Muscle layer of colon (tissue), 2 donors: ENCODE data around the gene KIF21B.

Experiments used
- H3K27ac ChIP-seq: one replicate; pipeline ENCODE4 v1.7.0; 2013; ENCODE audit warnings: low read depth, mild to moderate bottlenecking, low read length, moderate library complexity
- H3K27me3 ChIP-seq, 2 donors: one replicate each; pipeline ENCODE4 v1.7.0; 2013; ENCODE audit warnings: low read length in 2 of 2, mild to moderate bottlenecking in 2 of 2; ENCODE audit not compliant: insufficient read depth in 2 of 2, control insufficient read depth in 1 of 2
- H3K36me3 ChIP-seq: one replicate; pipeline ENCODE4 v1.7.0; 2013; ENCODE audit warnings: mild to moderate bottlenecking, low read length; ENCODE audit not compliant: insufficient read depth
- H3K4me1 ChIP-seq: one replicate; pipeline ENCODE4 v1.7.0; 2013; ENCODE audit warnings: mild to moderate bottlenecking, low read length; ENCODE audit not compliant: insufficient read depth
- H3K4me3 ChIP-seq, 2 donors: one replicate each; pipeline ENCODE4 v1.7.0; 2013; ENCODE audit warnings: low read length in 2 of 2, low read depth in 1 of 2, mild to moderate bottlenecking in 1 of 2, moderate library complexity in 1 of 2
- H3K9ac ChIP-seq: one replicate; pipeline ENCODE4 v1.7.0; 2013; ENCODE audit warnings: low read length
- H3K9me3 ChIP-seq: one replicate; pipeline ENCODE4 v1.7.0; 2013; ENCODE audit warnings: mild to moderate bottlenecking, low read length
- donor health status: abdominal sarcoma.
- donor health status: Adenocarcinoma of cecum.

The KIF21B gene

GRCh38 chr1:201025571-201026002, 2.1 kb upstream of the KIF21B start:
- H3K4me1 ChIP-seq, result peaks cover 10% of the 10 kb centered on the region
- H3K27ac ChIP-seq, result no peak overlapping the region
- no peaks in the 10 kb centered on the region for H3K36me3 ChIP-seq

GRCh38 chr1:201024625-201024998, 1.1 kb upstream of the KIF21B start:
- H3K9ac ChIP-seq, result no peak overlapping the region
- H3K27me3 ChIP-seq, result peaks cover 0 to 18% of the 10 kb centered on the region in 2 donors
- H3K4me1 ChIP-seq, result peaks cover 10% of the 10 kb centered on the region
- H3K27ac ChIP-seq, result no peak overlapping the region
- no peak overlapping the region for H3K4me3 ChIP-seq
- no peaks in the 10 kb centered on the region for H3K36me3 ChIP-seq
- no peaks in the 10 kb centered on the region for H3K9me3 ChIP-seq

More at GRCh38 chr1:201025571-201026002, 2.1 kb upstream of the KIF21B start:
- Histone ChIP-seq H3K9me3 (no peaks in the 10 kb centered on the region), H3K27me3 (peaks cover 0 to 18% of the 10 kb centered on the region in 2 donors), H3K4me3 (no peak overlapping the region), H3K9ac (no peak overlapping the region)

GRCh38 chr1:201023920-201024624, 558 bp upstream of the KIF21B start:
- H3K4me3 ChIP-seq, result no peak overlapping the region
- no peaks in the 10 kb centered on the region for H3K9me3 ChIP-seq
- peaks cover 0 to 18% of the 10 kb centered on the region in 2 donors for H3K27me3 ChIP-seq
- peaks cover 10% of the 10 kb centered on the region for H3K4me1 ChIP-seq
- H3K9ac ChIP-seq, result no peak overlapping the region
- no peak overlapping the region for H3K27ac ChIP-seq
- no peaks in the 10 kb centered on the region for H3K36me3 ChIP-seq

GRCh38 chr1:201022820-201023516, 546 bp downstream of the KIF21B start:
- Histone ChIP-seq H3K4me3 (peak overlapping the region; percentile 31 to 42), H3K27ac (no peak overlapping the region), H3K4me1 (peaks cover 6% of the 10 kb centered on the region), H3K9me3 (no peaks in the 10 kb centered on the region), H3K36me3 (no peaks in the 10 kb centered on the region), H3K9ac (no peak overlapping the region), H3K27me3 (peaks cover 0 to 18% of the 10 kb centered on the region in 2 donors)

DNA sequence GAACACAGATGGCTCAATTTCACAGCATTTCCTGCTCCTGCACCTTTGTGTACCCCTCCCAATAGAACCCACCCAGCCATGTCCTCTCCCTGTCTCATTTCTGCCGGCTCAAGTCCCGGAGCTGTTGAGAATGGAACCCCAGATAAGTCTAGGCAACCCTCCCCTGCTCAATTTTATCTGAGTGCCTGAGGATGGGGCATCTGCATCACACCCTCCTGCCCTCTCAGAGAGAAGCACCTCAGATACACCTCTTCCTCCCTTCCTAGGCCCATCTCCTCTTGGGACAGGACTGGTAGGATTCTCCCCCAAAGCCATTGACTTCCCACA, 1.1 kb downstream of the KIF21B start:
- Histone ChIP-seq H3K27ac (no peak overlapping the region), H3K36me3 (no peaks in the 10 kb centered on the region), H3K4me1 (peaks cover 6% of the 10 kb centered on the region), H3K27me3 (peaks cover 0 to 18% of the 10 kb centered on the region in 2 donors), H3K9me3 (no peaks in the 10 kb centered on the region), H3K9ac (no peak overlapping the region), H3K4me3 (peak overlapping the region in 1 of 2 donors; percentile 42)

- Histone ChIP-seq H3K36me3 (no peaks in the 10 kb centered on the region), H3K27ac (no peak overlapping the region), H3K4me1 (peaks cover 3% of the 10 kb centered on the region), H3K9ac (no peak overlapping the region), H3K4me3 (no peak overlapping the region), H3K27me3 (peaks cover 0 to 18% of the 10 kb centered on the region in 2 donors), H3K9me3 (no peaks in the 10 kb centered on the region)
These were observed 1.7 kb downstream of the KIF21B start for GRCh38 chr1:201021630-201022492.

DNA sequence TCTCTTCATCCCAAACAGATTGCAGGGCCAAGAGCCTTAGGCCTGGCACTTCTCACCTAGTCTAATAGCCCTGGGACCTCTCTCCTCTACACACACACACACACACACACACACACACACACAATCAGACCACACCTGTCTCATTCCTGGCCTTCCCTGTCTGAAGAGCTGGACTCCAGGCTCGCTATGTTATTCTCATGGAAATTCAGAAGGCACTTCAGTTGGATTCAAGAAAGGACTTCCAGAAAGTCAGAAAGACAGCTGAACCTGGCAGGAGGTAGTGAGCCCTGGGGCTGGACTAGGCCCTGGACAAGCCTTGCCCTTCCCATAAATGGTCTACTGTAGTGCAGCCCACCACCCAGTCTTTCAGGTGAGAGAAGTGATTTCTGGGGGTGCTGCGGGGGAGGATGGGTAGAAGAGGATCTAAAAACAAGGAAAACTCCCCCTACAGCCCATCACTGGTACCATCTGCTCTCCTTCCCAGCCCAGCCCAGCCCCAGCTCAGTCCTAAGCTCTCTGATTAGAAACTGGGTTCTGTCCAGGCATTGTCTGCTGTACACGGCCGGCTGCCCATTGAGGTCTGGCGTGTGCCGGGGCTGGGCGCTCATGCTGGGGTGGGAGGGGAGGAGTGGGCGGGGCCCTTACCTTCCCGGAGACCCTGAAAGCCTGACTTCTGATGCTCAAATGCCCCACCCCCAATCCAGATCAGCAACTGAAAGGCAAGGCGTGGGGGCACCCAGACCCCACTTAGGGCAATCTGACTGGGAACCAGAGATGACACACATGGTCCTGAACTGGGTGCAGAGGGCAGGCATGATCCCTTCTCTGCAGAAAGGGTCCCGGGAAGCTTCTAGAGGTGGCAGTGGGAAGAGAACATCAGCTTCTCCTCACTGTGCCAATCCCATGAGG, 2.5 kb downstream of the KIF21B start:
- Histone ChIP-seq H3K4me1 (peaks cover 8% of the 10 kb centered on the region), H3K27ac (no peak overlapping the region), H3K9ac (no peak overlapping the region)

GRCh38 chr1:201020040-201020591, 3.4 kb downstream of the KIF21B start:
- Histone ChIP-seq H3K9ac (no peak overlapping the region), H3K27ac (no peak overlapping the region)

More for the DNA sequence above, 2.5 kb downstream of the KIF21B start:
- no peaks in the 10 kb centered on the region for H3K36me3 ChIP-seq
- H3K4me3 ChIP-seq, result no peak overlapping the region
- no peaks in the 10 kb centered on the region for H3K9me3 ChIP-seq
- H3K27me3 ChIP-seq, result peaks cover 0 to 18% of the 10 kb centered on the region in 2 donors

GRCh38 chr1:201019321-201019977, 4.1 kb downstream of the KIF21B start:
- Histone ChIP-seq H3K9ac (no peak overlapping the region), H3K4me3 (no peak overlapping the region), H3K4me1 (peaks cover 8% of the 10 kb centered on the region), H3K9me3 (no peaks in the 10 kb centered on the region), H3K27ac (no peak overlapping the region), H3K27me3 (peaks cover 0 to 23% of the 10 kb centered on the region in 2 donors), H3K36me3 (no peaks in the 10 kb centered on the region)

More at GRCh38 chr1:201020040-201020591, 3.4 kb downstream of the KIF21B start:
- H3K4me1 ChIP-seq, result peaks cover 8% of the 10 kb centered on the region
- H3K4me3 ChIP-seq, result no peak overlapping the region
- no peaks in the 10 kb centered on the region for H3K9me3 ChIP-seq
- H3K27me3 ChIP-seq, result peaks cover 0 to 18% of the 10 kb centered on the region in 2 donors
- no peaks in the 10 kb centered on the region for H3K36me3 ChIP-seq

DNA sequence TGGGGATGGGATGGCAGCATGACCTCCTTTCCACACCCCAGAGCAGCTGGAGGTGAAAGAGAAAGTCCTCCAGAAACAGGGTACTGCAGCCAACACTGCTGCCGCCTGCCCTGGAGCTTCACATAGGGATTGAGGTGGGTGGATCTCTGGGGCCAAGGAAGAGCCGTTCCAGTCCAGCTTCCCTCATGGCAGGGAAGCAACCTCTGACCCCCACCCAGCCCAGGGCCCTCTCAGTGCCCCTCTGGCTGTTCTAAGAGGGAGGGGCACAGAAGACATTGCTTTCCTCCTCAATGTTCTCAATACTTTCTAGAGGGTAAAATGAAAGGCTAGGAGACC, 5.7 kb downstream of the KIF21B start:
- no peak overlapping the region for H3K27ac ChIP-seq
- H3K4me3 ChIP-seq, result no peak overlapping the region
- H3K4me1 ChIP-seq, result peaks cover 8% of the 10 kb centered on the region
- peaks cover 4 to 29% of the 10 kb centered on the region in 2 donors for H3K27me3 ChIP-seq
- no peaks in the 10 kb centered on the region for H3K9me3 ChIP-seq
- no peak overlapping the region for H3K9ac ChIP-seq
- H3K36me3 ChIP-seq, result no peaks in the 10 kb centered on the region
